Activated CD4-positive, alpha-beta T cell treated with anti-CD3 and anti-CD28 coated beads, Interleukin-2, Interleukin-4, amounts not matched to agents 100 ng/mL and 50 ng/mL, durations not matched to agents 16 hours and 8 hours (primary cell): ENCODE data around the gene SC5D.

Experiments
- DNase-seq: peaks from one replicate; pipeline ENCODE4 v3.0.0-alpha.2; 2020; ENCODE audit warnings: low spot score

Gene SC5D

DNA sequence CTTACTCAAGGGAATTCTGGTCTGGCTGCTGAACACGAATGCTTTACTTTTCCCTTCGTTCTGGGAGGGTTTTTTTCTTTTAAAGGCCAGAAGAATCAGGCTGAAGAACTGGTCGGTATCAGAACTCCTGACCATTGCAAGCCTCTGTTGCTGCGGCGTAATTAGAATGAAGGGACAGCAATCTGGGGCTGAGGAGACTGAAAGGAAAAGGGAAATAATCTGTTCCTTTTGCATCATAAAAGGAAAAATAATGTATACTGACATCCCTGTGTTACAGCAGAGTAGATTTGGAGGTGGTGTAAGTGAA lies 670 bp downstream of the SC5D start:
- DNase-seq: no peak

DNA sequence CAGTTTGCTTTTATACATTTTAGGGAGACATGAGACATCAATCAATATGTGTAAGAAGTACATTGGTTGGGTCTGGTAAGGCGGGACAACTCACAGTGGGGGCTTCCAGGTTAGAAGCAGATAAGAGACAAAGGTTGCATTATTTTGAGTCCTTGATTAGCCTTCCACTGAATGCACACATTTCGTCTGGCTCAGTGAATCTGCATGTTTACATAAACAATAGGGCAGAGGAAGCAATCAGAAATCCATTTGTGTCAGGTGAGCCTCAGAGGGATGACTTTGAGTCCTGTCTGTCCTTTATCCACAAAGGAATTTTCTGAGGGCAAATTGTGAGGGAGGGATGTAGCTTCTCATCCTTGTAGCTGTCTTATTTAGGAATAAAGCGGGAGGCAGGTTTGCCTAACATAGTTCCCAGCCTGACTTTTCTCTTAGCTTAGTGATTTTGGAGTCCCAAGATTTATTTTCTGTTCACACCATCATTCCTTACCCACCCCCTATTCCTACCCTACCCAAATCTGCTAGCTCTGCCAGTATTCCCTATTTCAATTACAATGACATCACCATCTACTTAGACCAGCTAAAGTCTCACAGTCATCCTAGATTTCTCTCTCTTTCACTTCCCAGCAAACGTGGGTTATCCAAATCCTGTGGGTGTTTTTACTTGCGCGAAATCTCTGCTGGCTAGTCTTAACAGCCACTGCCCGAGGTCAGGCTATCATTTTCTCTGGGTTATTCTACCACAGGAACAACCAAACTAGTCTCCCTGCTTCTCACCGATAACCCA lies 2.9 kb downstream of the SC5D start:
- no peak for DNase-seq

DNA sequence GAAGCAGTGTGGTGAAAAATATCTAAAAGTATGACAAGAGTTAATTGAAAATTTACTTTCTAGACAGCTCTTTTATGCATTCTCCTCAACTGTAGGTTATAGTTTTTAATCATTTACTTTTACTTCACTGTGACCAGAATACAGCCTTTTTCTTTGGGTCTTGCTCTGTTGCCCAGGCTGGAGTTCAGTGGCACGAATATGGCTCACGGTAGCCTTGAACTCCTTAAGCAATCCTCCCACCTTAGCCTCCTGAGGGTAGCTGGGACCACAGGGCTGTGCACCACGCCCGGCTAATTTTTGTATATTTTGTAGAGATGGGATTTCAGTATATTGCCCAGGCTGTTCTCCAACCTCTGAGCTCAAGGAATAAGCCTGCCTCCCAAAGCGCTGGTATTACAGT lies 5.3 kb downstream of the SC5D start:
- DNase-seq: no peak

DNA sequence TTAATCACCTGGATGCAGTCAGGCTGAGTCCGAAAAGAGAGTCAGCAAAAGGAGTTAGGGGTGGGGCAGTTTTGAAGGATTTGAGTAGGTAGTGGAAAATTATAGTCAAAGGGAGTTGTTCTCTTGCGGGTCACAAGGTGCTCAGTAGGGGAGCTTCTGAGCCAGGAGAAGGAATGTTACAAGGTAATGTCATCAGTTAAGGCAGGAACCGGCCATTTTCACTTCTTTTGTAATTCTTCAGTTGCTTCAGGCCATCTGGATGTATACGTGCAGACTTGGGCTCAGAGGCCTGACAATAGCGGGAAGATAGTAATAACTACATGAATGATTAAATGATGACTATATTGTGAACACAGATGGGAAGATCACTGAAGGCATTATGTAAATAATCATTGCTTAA lies 6.2 kb downstream of the SC5D start:
- DNase-seq: no peak

DNA sequence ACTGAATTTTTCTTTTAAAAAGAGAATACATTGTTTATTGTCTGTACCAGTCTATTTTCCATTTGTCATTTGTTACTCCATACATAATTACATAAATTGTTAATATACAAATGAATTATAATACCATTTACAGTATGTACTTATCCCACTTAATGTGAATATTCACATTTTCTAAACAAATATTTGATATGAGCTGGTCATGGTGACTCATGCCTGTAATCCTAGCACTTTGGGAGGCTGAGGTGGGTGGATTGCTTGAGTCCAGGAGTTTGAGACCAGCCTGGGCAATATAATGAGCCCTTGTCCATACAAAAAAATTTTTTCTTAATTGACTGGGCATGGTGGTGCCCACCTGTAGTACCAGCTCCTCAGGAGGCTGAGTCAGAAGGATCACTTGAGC lies 6.8 kb downstream of the SC5D start:
- DNase-seq: no peak

DNA sequence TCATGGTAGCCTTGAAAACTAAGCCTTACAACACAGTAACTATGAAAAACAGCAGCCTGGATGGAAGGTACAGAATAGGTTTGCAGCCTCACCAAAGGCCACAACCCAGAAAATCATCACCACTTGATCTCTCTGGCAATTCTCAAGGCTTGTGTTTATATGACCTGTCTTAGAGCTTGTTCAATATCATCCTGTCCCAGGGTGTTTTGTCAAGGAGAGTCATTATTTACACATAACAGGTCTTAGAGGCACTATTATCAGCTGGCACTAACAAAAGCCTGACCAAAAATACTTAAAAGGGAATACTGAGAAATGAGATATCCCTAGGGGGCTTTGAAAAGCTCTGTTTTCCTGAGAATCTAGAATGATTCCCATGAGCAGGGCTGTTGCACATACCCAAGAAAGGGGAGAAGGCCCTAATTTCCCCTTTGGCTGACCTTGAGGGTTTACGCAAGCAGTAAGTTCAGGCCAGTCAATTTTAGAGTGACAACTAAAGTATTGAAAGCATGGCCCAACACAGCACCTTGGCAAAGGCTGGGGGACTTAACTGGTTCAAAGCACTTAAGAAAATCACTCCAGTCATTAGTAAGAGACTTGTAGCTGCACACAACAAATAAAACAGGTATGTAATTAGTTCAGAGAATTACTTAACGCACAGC lies 7.9 kb downstream of the SC5D start:
- DNase-seq: no peak

DNA sequence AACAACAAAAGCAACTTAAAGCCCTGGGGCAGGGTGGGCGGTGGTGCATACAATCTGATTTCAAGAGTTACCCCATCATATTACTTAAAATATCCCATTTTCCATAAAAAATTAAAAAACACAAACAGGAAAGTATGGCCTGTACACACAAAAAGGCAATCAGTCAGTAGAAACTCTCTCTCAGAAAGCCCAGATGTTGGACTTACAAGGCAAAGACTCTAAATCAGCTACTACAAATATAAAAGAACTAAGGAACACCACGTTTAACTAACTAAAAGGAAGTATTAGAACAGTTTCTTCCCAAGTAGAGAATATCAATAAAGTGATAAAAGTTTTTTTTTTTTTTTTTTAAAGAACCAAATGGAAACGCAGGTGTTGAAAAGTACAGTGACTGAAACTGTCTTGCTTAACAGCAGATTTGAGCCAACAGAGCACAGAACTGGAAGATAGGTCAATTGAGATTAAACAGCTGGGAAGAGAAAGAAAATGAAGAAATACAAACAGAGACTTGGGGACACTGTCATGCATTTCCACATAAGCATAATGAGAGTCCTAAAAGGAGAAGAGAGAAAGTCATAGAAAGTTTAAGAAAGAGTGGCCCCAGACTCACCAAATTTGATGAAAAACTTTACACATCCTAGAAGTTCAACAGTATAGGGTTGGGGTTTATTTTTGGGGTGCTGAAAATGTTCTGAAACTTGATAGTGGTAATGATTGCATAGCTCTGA lies 8.6 kb downstream of the SC5D start:
- DNase-seq: no peak

DNA sequence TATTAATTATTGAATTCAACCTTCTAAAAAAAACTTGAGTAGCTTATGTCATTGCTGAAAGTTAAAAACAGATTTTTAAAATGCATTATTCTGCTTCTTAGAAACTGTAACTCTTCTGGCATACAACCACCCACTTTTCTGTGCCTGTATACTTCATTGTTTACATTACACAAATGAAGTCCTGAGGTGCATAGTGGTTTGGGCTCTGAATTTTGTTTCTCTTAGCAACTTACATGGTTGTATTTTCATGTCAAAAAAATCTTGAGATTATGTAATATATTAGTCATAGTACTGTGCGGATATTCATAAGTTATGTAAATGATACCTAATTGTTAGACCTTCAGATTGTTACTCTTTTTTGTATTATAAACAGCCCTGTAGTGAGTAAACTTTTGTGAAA lies 12.2 kb downstream of the SC5D start:
- DNase-seq: no peak

DNA sequence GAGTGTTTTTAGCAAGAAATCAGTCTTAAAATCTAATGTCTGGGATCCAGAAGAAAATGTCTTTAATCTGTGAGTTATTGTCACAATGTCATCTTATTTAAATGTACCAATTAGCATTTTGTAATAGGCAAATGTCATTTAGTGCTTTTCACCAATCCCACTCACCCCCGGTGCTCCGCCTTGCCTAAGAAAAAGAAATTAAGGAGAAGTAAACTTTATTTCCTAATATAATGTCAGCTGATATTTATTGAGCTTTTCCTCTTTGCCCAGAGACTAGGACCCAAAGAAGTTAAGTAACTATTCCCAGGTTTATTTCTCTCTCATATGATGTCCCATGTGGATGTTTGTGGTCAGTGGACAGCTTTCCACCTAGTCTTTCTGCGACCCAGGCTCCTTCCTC lies 16.2 kb downstream of the SC5D start:
- DNase-seq: no peak

DNA sequence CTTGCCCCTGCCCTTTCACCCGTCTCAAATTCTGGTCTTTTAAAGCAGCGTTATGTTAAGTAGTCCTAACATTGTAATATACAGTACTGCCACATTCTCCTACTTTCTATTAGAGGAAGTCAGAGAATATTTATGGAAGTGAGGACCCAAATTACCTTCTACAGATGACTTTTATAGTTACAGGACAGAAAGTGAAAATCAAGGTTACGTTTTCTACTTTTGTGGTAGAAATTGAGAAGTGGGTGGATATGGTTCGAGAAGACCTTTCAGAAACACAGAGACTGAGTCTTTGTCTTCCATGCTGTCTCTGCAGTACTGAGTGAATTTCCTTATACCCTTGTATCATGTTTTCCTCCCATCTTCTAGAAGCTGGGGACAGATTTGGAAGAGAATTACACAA lies 17.1 kb downstream of the SC5D start:
- no peak for DNase-seq

DNA sequence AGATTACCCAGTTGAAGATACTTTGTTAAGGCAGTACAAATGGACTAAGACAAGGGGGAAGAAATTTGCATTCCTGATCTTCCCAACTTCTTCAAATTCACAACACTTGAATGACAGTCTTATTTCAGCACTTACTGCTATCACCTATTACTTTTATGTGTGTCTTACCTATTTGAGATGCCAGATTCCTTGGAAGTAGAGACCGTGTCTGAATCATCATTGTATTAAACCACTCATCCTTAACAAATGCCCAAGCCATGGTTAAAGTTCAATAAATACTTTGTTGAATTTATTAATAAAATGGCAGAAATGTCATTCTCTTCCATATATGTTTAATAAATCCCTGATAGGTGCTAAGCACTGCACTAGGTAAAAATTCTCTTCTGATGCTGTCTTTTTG lies 18.3 kb downstream of the SC5D start:
- no peak for DNase-seq

DNA sequence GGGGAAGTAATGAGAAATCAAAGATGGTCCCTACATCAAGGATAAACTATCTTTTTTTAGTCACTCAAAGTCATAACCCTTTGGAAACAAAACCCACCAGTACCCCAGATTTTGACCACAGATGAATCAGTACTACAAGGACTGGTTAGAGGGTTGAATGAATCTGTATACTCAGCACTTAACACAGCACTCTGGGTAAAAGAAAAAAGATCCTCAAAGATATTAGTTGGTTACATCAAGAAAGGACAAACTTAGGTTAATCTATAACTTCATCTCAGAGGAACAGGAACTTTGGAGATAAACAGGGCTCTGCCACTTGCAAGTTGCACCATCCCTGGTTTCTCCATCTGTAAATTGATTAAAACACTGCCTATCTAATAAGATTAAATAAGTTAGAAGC lies 18.8 kb downstream of the SC5D start:
- no peak for DNase-seq

DNA sequence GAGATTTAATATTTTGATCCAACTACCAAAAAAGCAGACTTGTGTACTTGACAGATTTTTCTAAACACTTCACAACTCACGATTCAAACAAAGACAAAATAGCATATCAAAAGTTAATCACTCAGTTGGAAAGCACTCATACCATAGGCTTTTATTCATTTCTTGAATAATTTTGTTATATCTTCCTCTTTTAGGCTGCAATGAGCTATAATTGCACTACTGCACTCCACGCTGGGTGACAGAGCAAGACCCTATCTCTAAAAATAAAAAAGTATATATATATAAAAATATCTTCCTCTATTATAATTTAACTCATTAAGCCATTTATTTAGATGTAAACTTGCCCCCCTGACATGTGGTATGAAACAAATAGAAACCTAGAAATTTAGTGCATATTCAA lies 19.9 kb downstream of the SC5D start:
- DNase-seq: no peak

DNA sequence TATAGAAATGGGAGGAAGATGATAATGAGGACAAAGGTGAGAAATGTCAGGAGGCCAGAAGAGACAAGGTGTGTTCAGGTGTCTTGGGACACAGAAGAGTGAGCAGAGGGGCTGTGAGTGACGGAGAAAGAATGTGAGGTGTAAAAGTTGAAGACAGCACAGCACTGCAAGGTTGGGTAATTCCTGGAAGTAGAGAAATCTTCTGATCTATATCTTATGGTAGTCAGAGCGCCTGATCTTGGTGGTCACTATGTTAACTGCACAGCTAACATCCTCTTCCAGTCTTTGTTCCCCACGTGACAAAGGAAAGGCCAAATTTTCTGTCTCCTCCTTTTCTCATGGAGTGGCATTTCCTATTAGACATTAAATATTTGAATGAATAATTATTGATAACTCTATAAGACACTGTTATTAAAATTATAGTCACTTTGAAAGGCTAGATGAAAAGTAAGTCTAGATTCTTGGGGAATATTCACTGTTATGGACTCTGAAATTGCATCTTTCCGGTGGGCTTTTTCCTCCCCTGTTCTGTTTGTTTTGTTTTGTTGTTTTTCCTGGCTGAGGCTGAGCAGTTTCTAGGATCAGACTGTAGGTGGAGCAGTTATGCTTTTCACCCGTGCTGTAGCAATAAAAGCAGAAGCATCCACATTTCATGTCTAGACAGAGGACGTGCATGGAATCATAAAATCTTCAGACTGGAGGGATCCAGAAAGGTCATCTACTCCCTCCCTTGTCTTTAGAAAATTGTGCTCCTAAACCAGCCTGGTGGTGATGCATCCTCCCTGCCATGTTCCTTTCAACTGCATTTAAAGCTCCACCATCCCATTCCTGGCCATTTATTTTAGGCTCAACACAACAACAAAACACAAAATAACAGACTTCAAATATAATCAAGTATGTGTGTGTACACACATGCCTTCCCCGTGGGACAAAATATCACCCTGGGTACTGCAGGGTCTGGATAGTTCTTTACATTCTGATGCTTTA lies 26.6 kb downstream of the SC5D start:
- peak; percentile 51 for DNase-seq

DNA sequence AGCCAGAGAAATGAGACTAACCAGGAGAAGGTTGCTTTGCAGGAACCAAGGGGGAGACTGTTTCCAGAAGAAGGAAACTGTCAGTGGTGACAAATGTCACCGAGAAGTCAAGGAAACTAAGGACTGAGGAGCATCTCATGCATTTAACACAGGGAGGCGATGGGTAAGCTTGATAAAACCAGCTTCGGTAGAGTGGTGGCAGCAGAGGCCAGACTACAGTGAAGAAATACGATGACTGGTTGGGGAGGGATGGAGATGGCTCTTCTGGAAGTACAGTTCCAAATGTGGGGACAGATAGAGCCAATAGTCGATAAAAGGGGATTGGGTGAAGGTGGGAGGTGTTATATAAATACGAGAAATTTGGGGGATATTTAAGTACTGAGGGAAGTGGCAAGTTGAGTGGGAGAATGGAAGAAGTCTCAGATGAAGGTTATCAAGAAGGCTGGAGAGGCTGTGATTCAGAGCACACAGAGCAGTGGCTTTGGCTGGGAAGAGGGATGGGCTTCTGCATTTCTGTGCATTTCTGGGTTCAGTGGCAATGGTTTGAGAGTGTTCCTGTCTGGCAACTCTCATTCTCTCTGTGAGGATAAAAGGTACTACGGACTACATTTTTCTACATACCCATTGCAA lies 29.2 kb downstream of the SC5D start:
- no peak for DNase-seq

DNA sequence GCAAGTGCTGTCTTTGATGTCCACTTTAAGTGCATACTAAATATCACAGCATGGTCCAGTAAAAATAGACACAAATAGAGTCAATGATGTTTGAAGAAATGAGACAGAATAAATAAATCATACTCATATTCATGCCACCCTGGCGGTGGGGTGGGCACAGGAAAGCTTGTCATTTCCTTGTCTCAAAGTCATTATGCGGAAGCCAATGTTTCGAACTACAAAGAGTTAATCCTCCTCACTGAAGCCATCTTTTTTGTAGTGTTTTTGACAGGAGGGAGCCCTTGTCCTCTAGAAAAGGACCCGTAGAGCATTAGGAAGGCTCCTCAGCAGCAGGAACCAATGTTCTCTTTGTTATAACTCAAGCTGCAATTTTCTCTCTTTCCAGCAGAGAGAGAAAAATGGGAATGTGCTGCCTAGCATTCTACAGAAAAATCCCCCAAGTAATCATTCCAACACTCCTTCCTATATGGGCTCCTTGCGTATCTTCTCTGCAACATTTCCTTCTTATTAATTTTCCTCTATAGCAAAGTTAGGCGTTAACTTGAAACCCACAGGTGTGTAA lies 30.6 kb downstream of the SC5D start:
- DNase-seq: no peak

DNA sequence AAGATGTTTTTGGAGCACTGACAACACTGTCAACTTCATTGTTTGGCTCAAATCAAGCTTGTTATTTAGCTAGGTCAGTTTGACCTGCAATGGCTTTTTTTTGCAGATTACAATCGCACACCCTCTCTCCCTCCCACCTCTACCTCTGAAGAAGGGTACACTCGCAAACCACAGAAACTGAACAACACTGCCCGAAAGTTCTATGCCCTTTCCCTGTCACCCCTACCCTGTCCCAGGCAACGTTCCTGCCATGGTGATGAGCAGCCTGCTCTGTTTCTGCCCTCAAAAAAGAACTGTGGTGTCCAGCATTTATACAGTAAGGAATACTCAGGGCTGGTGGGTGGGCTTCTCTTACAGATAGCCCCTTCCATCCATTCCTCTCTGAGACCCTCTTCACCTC lies 33.7 kb downstream of the SC5D start:
- DNase-seq: no peak

DNA sequence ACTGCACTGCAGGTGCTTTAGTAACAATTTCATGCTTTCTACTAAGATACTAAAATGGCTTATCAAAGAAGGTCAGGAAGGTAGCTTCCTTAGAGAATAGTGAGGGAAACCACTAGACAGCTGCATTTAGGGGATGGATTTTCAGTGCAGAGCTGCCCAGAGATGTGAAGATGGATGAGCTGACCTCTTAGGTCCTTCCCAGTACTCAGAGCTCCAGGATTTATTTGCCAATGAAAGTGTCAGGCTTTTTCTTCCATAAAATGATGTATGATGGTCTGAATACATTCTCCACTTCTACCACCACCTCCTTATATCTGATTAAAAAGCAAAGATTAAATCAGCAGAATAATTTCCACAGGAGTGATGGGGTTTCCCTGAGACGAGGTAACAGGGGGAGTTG lies 35.0 kb downstream of the SC5D start:
- DNase-seq: no peak

DNA sequence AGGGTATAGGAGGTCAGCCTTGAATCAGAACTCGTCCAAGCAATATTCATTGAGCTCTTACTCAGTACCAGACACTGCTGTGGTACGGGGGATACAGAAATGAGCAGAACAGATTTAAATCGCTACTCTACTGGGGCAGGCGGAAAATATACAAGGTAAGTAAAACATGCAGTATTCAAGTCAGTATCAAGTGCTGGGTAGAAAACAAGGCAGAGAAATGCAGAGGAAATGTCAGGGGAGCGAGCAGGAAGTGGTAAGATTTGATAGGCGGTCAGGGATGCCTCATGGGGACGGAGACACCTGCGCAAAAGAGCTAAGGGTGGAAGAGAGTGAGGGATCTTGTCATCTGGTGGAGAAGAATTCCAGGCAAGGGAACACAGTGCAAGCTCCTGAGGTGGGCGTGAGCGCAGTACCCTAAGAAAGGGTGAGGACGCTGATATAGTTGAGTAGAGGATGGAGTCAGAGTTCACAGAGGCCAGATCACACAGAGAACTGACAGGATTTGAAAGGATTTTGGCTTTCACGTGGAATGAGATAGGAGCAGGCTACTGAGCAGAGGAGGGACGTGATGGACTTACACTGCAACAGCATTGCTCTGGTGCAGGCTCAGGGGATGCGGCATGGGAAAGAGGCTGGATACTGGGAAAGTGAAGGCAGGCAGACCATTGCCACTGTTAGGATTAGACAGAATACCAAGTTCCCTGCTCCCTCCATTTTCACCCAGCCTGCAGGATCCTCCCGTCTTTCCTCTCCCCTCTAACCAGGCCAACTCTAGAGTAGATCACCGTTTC lies 35.8 kb downstream of the SC5D start:
- DNase-seq: peak; percentile 38

DNA sequence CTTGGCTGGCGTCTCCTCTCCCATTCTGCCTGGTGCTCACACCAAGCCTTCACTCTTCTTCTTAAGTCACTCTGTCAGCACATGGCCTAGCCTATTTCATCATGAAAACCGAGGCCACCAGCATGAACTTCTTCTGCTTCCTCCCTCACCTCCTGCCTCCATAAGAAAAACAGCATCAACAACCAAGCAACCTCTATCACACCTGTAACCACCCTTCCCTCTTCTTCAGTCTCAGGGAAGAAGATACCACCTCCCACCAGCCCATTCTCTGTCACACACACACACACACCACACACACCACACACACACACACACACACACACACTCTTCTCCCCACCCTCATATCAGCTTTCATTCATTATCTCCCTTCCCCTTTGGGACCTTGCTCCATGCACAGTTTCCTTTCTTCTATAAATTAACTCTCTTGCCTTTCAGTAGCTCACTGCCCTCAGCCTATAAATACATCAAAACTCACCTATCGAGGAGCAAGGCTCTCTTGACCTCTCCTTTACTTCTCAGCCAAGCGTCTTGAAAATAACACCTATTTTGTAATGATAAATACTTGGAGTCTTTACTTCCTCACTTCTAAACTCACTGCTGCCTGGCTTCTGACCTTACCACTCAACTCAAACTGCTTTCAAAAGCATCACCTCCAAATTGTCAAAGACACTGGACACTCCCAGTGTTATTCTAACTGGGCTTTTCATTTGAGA lies 36.6 kb downstream of the SC5D start:
- DNase-seq: no peak
